Measurements from ENCODE around the gene PHLDB1. TPM values are rescaled to one million over a fixed set of nuclear protein-coding genes. Genes with fewer than 3 reads are reported as not detected.

The PHLDB1 gene
- total and polyA plus RNA-seq, 2 donors (not counting 3 experiments of a cell fraction or from before 2014, with no cell fraction given) = 99.7 to 183 TPM

GRCh38 chr11:118670063-118670462 is 62.6 kb downstream of the PHLDB1 start:
- H3K36me3 ChIP-seq (ENCODE audit: control insufficient read depth in 2 of 2, extremely low read depth in 1 of 2, insufficient read depth in 2 of 2, low read length in 2 of 2) = no peaks in the 10 kb centered on the region
- dilution Hi-C loops (cut with MboI; ENCODE audit: extremely low pct_ligation_motif_present, low sequenced_read_pairs) = no loop called here
- TF ChIP-seq MAX (IDR thresholded peaks at IDR 0.05; ENCODE audit: insufficient read depth, insufficient read length) (no peak), JUN (IDR thresholded peaks at IDR 0.05; ENCODE audit: borderline replicate concordance, insufficient read depth, insufficient read length, low read depth) (no peak), POLR2AphosphoS5 (IDR thresholded peaks at IDR 0.05; ENCODE audit: insufficient read depth, low read depth, low read length) (no peak), FOS (IDR thresholded peaks at IDR 0.05; ENCODE audit: borderline replicate concordance, insufficient read depth, low read length) (no peak), CTCF (IDR thresholded peaks at IDR 0.05; ENCODE audit: extremely low read depth in 1 of 2, insufficient read depth in 1 of 2, low read depth in 1 of 2, low read length in 2 of 2) (no peak), EZH2 (IDR thresholded peaks at IDR 0.05; ENCODE audit: borderline replicate concordance, low read depth, low read length, severe bottlenecking) (no peak)
- H3K9ac ChIP-seq (replicated peaks; ENCODE audit: extremely low read depth, insufficient read depth, low read length) = no peak overlapping the region
- intact Hi-C loops (cut with micrococcal nuclease) = no loop called here
- no peak overlapping the region for H2AFZ ChIP-seq (ENCODE audit: low read depth, low read length)
- no peak overlapping the region for H3K27ac ChIP-seq (ENCODE audit: insufficient read depth, low read depth, low read length)
- ChIA-PET CTCF (interaction anchor here (1.2 to 2.1 kb wide), 2 partner anchors 11 to 20 kb away, joined by 4 to 7 read pairs; no protein-coding TSS in a partner anchor), POLR2A (no interaction called here)
- H3K4me2 ChIP-seq (ENCODE audit: insufficient read depth, low read length) = no peak overlapping the region
- FAIRE-seq (no peak), DNase-seq (ENCODE audit: low read depth, low spot score) (no peak)
- no peaks in the 10 kb centered on the region for H3K4me1 ChIP-seq (ENCODE audit: control insufficient read depth, extremely low read depth, insufficient read depth, low read length)
- peaks cover 11 to 20% of the 10 kb centered on the region in 2 experiments for H3K27me3 ChIP-seq (ENCODE audit: control insufficient read depth in 2 of 2, insufficient read depth in 2 of 2, low read length in 2 of 2)
- H3K79me2 ChIP-seq (ENCODE audit: control insufficient read depth, insufficient read depth, low read length) = no peaks in the 10 kb centered on the region
- H3K9me1 ChIP-seq (replicated peaks; ENCODE audit: control insufficient read depth, extremely low read depth, insufficient read depth, low read length) = no peaks in the 10 kb centered on the region
- no peaks in the 10 kb centered on the region for H4K20me1 ChIP-seq (replicated peaks; ENCODE audit: control insufficient read depth, extremely low read depth, insufficient read depth, low read length)
- no peaks in the 10 kb centered on the region for H3K9me3 ChIP-seq (replicated peaks; ENCODE audit: control insufficient read depth, insufficient read depth, low read length)
- BruUV-seq (replicated peaks) = no TSS peak
- H3K4me3 ChIP-seq (replicated peaks in 1 of 3; ENCODE audit: insufficient read depth in 1 of 3, low read depth in 1 of 3, low read length in 3 of 3) = no peak overlapping the region
